HuH-7.5 (cell line): ENCODE data around the gene IFI27L1.
A peak's percentile ranks its signal among the peaks of the same experiment; 100 is the strongest.

Experiments
- DNase-seq: peaks from one replicate; pipeline ENCODE4 v3.0.0; 2011; ENCODE audit warnings: low spot score

The IFI27L1 gene

GRCh38 chr14:94079891-94080620, 1.1 kb upstream of the IFI27L1 start:
- DNase-seq = peak; percentile 29

DNA sequence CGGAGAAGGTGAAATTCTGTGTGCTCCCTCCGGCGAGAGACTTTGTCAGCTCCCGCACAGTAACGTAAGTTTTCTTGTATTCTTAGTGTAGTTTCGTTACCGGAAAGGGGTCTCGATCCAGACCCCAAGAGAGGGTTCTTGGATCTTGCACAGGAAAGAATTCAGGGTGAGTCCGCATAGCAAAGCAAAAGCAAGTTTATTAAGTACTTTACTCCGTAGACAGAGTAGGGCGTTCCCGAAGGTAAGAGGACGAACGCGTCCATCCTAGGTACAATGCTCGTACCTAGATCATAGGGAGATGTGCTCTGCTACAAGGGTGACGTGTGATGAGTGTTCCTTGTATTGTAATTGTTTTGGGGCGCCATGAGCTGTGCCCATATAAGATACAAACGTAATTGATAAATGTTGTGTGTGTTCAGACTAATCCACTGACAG, 293 bp downstream of the IFI27L1 start:
- no peak for DNase-seq

DNA sequence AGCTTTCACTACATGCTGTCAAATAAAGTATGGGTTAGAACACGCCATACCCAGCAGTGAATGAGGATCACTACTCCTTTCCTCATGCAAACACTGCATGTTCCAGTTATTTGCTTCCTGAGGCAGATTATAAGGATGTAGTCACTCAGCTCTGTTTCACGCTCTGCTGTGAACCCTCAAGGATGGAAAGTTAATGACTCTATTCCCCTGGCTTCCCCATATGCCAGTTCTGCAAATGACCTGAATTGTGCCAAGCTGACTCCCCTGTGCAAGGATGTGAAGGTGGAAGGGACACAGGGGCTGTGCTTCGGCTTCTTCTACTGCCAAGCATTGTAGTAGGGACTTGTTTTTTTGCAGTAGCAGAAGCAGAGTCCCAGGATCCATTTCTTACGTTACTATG, 6.8 kb downstream of the IFI27L1 start:
- DNase-seq = no peak

DNA sequence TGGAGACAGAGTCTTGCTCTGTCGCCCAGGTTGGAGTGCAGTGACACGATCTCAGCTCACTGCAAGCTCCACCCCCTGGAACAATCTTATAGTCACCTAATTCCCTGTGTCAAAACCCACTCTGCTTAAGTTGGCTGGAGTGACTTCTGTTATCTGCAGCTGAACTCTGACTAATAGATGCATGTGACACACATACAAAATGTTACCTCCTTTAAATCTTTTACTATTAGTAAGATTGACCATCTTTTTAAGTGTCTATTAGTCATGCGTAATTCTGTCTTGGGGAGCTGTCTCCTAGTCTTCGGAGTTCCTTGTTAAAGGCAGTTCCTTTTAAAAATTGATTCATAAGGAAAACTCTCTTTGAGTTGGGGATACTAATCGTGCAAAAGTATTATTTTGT, 7.4 kb downstream of the IFI27L1 start:
- DNase-seq = no peak

- no peak for DNase-seq
These were observed 8.4 kb downstream of the IFI27L1 start for GRCh38 chr14:94089479-94089878.

DNA sequence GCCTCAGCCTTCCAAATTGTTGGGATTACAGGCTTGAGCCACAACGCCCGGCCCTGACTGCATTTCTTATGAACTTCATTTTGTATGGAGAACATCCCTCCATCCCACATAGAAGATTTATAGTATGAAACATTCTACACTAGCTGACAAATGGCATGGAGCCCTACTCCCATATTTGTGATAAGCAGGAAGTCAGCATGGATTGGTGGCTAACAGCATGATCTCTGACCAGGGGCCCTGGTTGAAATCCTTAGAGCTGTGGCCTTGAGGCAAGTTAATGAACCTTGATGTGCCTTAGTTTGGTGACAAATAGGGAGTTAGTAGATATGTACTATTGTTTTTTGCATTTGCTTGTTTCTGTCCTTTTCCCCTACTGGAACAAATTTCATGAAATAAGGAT, 12.3 kb downstream of the IFI27L1 start:
- no peak for DNase-seq

GRCh38 chr14:94097091-94097490, 16.0 kb downstream of the IFI27L1 start:
- DNase-seq = no peak

GRCh38 chr14:94098326-94098992, 17.3 kb downstream of the IFI27L1 start:
- no peak for DNase-seq

DNA sequence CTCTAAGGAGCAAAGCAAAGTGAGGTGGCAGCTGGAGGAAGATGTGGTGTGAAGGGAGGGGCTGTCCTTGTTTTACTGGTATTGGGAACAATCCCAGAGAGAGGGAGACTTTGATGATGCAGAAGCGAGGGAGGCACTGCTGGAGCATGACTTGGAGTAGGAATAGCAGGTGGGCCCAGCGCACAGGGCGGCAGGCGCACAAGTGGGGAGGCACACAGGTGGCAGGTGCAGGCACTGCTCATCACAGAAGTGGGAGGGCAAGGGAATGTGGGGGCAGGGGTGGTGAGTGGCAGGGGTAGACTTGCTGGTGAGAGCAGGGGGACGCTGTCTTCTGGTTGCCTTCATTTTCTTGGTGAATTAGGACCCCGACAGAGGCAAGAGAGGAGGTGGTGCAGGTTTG, 17.9 kb downstream of the IFI27L1 start:
- no peak for DNase-seq

DNA sequence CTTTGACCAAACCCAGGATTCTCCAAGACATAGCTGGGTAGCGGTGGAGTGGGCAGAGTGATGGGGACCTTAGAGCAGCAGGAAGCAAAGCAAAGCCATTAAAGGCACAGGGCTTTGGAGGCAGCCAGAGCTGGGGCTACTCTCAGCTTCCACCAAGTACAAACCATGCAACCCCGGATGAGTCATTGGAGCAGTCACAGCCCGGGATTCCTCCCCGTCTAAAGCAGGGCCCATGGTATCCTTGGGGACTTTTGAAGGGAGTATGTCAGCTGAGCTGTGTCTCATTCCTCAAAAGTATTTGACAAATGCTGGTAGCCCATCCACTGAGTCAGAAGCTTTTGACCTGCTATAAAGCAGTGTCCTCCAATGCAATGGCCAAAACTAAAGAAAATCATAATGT, 19.7 kb downstream of the IFI27L1 start:
- no peak for DNase-seq

GRCh38 chr14:94101748-94102147, 20.6 kb downstream of the IFI27L1 start:
- DNase-seq = no peak

GRCh38 chr14:94102768-94103482, 21.8 kb downstream of the IFI27L1 start:
- DNase-seq = no peak

DNA sequence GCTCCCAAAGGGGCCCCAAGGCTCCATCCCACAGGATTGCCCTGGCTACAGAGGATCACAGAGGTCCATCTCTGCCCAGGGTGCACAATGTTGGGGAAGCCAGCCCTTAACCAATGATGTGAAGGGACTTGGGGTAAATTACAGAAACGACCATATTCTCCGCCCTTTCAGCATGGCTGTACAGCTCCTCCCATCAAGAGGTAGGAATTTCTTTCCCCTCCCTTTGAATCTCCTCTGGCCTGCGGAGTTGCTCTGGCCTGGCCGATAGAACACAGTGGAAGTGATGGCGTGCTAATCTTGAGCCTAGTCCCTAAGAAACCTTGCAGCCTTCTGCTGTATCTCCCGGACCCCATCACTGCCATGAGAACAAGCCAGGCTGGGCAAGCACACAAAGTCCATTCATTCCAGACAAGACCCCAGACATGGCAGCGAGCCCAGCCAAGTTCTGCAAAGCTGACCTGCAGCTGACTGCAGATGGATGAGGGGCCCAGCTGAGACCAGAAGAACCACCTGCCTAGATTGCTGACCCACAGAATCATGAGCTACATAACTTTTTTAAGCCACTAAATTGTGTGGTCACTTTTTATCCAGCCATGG, 22.5 kb downstream of the IFI27L1 start:
- no peak for DNase-seq

GRCh38 chr14:94104731-94105130, 23.6 kb downstream of the IFI27L1 start:
- no peak for DNase-seq

GRCh38 chr14:94109915-94110250, 28.8 kb downstream of the IFI27L1 start:
- no peak for DNase-seq

- DNase-seq = no peak
These were observed 29.6 kb downstream of the IFI27L1 start, which contains the start of gene IFI27 for GRCh38 chr14:94110552-94111181. Gene IFI27 (plus strand): TSS chr14:94110736.

GRCh38 chr14:94111276-94112095, 30.4 kb downstream of the IFI27L1 start:
- no peak for DNase-seq

- DNase-seq = no peak
These were observed 31.5 kb downstream of the IFI27L1 start for GRCh38 chr14:94112513-94113063.

DNA sequence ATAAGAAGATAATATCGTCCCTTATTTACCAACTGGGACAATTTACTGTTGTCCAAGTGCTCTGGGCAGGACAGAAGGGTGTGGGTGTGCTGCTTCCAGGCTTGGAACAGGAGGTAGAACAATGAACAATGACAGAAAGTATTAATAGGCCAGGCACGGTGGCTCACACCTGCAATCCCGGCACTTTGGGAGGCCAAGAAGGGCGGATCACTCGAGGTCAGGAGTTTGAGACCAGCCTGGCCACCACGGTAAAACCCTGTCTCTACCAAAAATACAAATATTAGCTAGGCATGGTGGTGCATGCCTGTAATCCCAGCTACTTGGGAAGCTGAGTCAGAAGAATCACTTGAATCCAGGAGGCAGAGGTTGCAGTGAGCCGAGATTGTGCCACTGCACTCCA, 32.0 kb downstream of the IFI27L1 start:
- DNase-seq = no peak

GRCh38 chr14:94113490-94113889, 32.4 kb downstream of the IFI27L1 start:
- DNase-seq = no peak
